Measurements from ENCODE around the gene TNRC6B.
"Not testable (repeated sequence)": the region's sequence is repeated elsewhere in the genome, so short reads cannot be mapped to it uniquely, and the experiment has no call there.

Gene TNRC6B

GRCh38 chr22:40348025-40348658 lies 170.4 kb downstream of the TNRC6B start:
- DNase-seq (ENCODE audit: low read depth in 3 of 3): peak in 1 of 3 experiments; percentile 58

GRCh38 chr22:40352763-40353162 lies 175.0 kb downstream of the TNRC6B start:
- no peak for DNase-seq (ENCODE audit: low read depth in 3 of 3)

- no peak for DNase-seq (ENCODE audit: low read depth in 3 of 3)
Observed at GRCh38 chr22:40361100-40361499, 183.4 kb downstream of the TNRC6B start.

DNA sequence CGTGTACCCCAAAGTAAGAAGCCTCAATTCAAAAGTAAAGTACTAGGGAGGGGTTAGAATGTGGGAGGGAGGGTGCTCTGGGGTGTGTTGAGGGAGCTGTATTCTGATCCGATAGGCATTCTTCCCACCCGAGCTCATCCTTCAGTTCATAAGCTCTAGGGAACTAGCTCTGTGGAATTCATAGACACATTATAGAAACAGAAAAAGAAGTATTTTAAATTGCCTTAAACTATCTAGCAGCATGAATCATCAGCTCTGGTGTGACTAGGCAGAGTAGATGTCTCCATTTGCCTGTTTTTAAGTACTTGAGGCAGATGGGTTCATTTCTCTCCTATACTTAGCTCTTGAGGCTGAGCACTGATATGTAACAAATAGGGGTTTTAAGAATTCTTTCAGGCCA lies 185.3 kb downstream of the TNRC6B start:
- no peak for DNase-seq (ENCODE audit: low read depth in 3 of 3)

GRCh38 chr22:40364431-40364830 lies 186.7 kb downstream of the TNRC6B start:
- DNase-seq (ENCODE audit: low read depth in 3 of 3): no peak

GRCh38 chr22:40366068-40366467 lies 188.3 kb downstream of the TNRC6B start:
- no peak for DNase-seq (ENCODE audit: low read depth in 3 of 3)

GRCh38 chr22:40367342-40367741 lies 189.6 kb downstream of the TNRC6B start:
- DNase-seq (ENCODE audit: low read depth in 3 of 3): no peak

DNA sequence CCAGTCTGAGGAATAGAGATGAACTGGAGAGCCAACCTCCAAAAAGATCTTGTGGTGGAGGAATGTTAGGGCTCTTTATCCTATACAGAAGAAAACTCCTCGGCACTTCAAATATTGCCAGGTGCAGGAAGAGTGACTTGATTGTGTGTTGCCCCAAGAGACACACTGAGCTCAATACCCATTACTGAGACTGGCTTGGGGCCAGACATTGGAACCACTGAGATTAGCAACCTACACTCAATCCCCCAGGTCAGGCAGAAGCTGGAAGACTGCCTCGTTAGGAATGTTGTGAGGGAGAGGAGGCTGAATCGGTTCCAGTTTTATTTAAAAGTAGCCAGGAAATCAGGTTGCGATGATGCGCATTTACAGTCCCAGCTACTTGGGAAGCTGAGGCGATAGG lies 190.3 kb downstream of the TNRC6B start:
- DNase-seq (ENCODE audit: low read depth in 3 of 3): no peak

GRCh38 chr22:40368836-40369235 lies 191.1 kb downstream of the TNRC6B start:
- no peak for DNase-seq (ENCODE audit: low read depth in 3 of 3)

DNA sequence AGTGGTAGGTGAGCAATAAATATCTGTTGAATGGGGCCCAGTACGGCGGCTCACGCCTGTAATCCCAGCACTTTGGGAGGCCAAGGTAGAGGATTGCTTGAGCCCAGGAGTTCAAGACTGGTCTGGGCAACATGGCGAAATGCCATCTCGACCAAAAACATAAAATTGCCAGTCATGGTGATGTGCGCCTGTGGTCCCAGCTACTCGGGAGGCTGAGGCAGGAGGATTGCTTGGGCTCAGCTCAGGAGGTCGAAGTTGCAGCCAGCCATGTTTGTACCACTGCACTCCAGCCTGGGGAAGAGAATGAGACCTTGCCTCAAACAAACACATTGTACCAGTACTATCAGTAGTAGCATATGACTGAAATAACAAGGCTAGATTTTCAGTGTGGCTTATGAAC lies 196.8 kb downstream of the TNRC6B start:
- DNase-seq (ENCODE audit: low read depth in 3 of 3): no peak

DNA sequence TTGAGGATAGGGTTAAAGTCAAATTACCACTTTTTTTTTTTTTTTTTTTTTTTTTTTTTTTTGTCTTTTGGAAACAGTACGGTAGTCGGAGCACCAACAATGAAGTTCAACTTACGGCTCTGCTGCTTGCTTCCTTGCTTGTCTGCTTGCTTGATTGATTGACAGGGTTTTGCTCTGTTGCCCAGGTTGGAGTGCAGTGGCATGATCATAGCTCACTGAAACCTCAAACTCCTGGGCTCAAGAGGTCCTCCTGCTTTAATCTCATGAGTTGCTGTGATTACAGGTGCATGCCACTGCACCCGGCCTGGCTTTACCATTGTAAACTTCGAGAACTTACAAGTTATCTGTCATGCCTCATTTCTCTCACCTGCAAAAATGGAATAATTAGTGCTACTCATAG lies 198.4 kb downstream of the TNRC6B start:
- no peak for DNase-seq (ENCODE audit: low read depth in 3 of 3)

- DNase-seq (ENCODE audit: low read depth in 3 of 3): no peak
Observed at GRCh38 chr22:40377931-40378330, 200.2 kb downstream of the TNRC6B start.

GRCh38 chr22:40378448-40378847 lies 200.7 kb downstream of the TNRC6B start:
- DNase-seq (ENCODE audit: low read depth in 3 of 3): not testable (repeated sequence)

GRCh38 chr22:40381461-40381860 lies 203.7 kb downstream of the TNRC6B start:
- no peak for DNase-seq (ENCODE audit: low read depth in 3 of 3)

GRCh38 chr22:40383905-40384304 lies 206.2 kb downstream of the TNRC6B start:
- DNase-seq (ENCODE audit: low read depth in 3 of 3): no peak

GRCh38 chr22:40385036-40385782 lies 207.5 kb downstream of the TNRC6B start:
- DNase-seq (ENCODE audit: low read depth in 3 of 3): peak in 1 of 3 experiments; percentile 12

Measured in stimulated activated CD4-positive, alpha-beta T cell treated with anti-CD3 and anti-CD28 coated beads, TNF-alpha, amount 100 ng/mL, for 4 hours (primary cell).